Keratinocyte (primary cell): ENCODE data around the gene TMEM33.

Source experiments
- CTCF ChIP-seq, 3 experiments: IDR thresholded peaks in 1 of 3; conservative IDR thresholded peaks in 1 of 3; optimal IDR thresholded peaks in 1 of 3; 2 replicates in 2 of 3; 3 replicates in 1 of 3; pipeline versions ENCODE3 to v1.5.1; 2011; ENCODE audit warnings: low read length in 3 of 3, mild to moderate bottlenecking in 3 of 3, moderate library complexity in 2 of 3, control low read depth in 1 of 3, inconsistent platforms in 1 of 3; ENCODE audit not compliant: insufficient read depth in 2 of 3; ENCODE audit errors: extremely low read depth in 1 of 3
- EZH2 ChIP-seq: IDR thresholded peaks from one replicate; pipeline ENCODE4 v1.6.1; 2012; ENCODE audit warnings: inconsistent platforms, mild to moderate bottlenecking, low read length, moderate library complexity

GRCh38 chr4:41949531-41949930, 14.3 kb downstream of the TMEM33 start:
- TF ChIP-seq CTCF (optimal IDR thresholded peaks at IDR 0.05 in 1 of 3, IDR thresholded peaks at IDR 0.05 in 1 of 3, conservative IDR thresholded peaks at IDR 0.05 in 1 of 3; ENCODE audit: extremely low read depth in 1 of 3, insufficient read depth in 2 of 3, low read length in 3 of 3) = no peak
- no peak for TF ChIP-seq EZH2
